Lower leg skin (tissue), 4 donors: ENCODE data around the gene ATP8B4. TPM values are rescaled to one million over a fixed set of nuclear protein-coding genes. Genes with fewer than 3 reads are reported as not detected.

ENCODE experiments used
- DNase-seq, 2 donors: peaks; one replicate each; pipeline ENCODE4 v3.0.0-alpha.2; 2019; ENCODE audit warnings: low spot score in 2 of 2
- H3K4me3 ChIP-seq: fragments of 200-600 bp; sonication (generic); 2 replicates; pipeline ENCODE4 v1.5.1; 2017; ENCODE audit warnings: mild to moderate bottlenecking, low read depth; ENCODE audit not compliant: poor library complexity, severe bottlenecking
- CTCF ChIP-seq, 3 donors: fragments of 450-650 bp; IDR thresholded peaks; one replicate each; pipeline ENCODE4 v1.5.1; 2016; ENCODE audit warnings: antibody characterized with exemption in 3 of 3, mild to moderate bottlenecking in 3 of 3, moderate library complexity in 2 of 3
- POLR2A ChIP-seq, 2 donors: fragments of 450-650 bp; IDR thresholded peaks; one replicate each; pipeline ENCODE4 v1.6.1; 2016 to 2017; ENCODE audit warnings: antibody characterized with exemption in 2 of 2, mild to moderate bottlenecking in 1 of 2, moderate library complexity in 1 of 2
- WGBS, 2 donors: methylation state at CpG; one replicate each; pipeline ENCODE4 v1.1.5; 2018; 5-methylcytosine and 5-hydroxymethylcytosine counted together
- intact Hi-C: fragments of 100-400 bp; cut with DNase I; formaldehyde crosslinking; loops from one replicate; pipeline ENCODE4 v1.15.0; 2023; ENCODE audit warnings: low total_unique reads
- total RNA-seq, 4 donors: library from RNA; depleted of rRNA; stranded (reverse); fragments of >200 nt; gene quantifications; one replicate each; pipeline ENCODE4 v1.1.0, GENCODE V29; 2016

ATP8B4 gene
- total RNA-seq, 4 donors from 2014 or later = 1.9 to 6.3 (median 2.9) TPM

- no peak for TF ChIP-seq CTCF (IDR thresholded peaks at IDR 0.05)
- no peak for TF ChIP-seq POLR2A (IDR thresholded peaks at IDR 0.05)
- no peak overlapping the region for H3K4me3 ChIP-seq
- WGBS, 2 donors = 85 to 91% methylated on average over 3 of the region's 3 CpGs
- DNase-seq = no peak
- intact Hi-C loops = no loop called here
Measured at GRCh38 chr15:49987896-49988295, 131.1 kb downstream of the ATP8B4 start.

- WGBS, 2 donors = 75 to 81% methylated on average over 3 of the region's 3 CpGs
- no peak overlapping the region for H3K4me3 ChIP-seq
- DNase-seq = no peak
- TF ChIP-seq CTCF (IDR thresholded peaks at IDR 0.05) (no peak), POLR2A (IDR thresholded peaks at IDR 0.05) (no peak)
- intact Hi-C loops = no loop called here
Measured at GRCh38 chr15:49987198-49987785, 131.7 kb downstream of the ATP8B4 start.

GRCh38 chr15:49986326-49986725, 132.7 kb downstream of the ATP8B4 start:
- intact Hi-C loops = no loop called here
- H3K4me3 ChIP-seq = no peak overlapping the region
- no peak for DNase-seq
- TF ChIP-seq POLR2A (IDR thresholded peaks at IDR 0.05) (no peak), CTCF (IDR thresholded peaks at IDR 0.05) (no peak)
- WGBS, 2 donors = 69 to 71% methylated on average over 3 of the region's 3 CpGs

GRCh38 chr15:49985463-49985862, 133.6 kb downstream of the ATP8B4 start:
- no peak overlapping the region for H3K4me3 ChIP-seq
- DNase-seq = no peak
- WGBS, 2 donors = 71 to 94% methylated on average over 4 of the region's 4 CpGs
- intact Hi-C loops = no loop called here
- TF ChIP-seq POLR2A (IDR thresholded peaks at IDR 0.05) (no peak), CTCF (IDR thresholded peaks at IDR 0.05) (no peak)

- no peak for DNase-seq
- TF ChIP-seq POLR2A (IDR thresholded peaks at IDR 0.05) = no peak
- no peak for TF ChIP-seq CTCF (IDR thresholded peaks at IDR 0.05)
- H3K4me3 ChIP-seq = no peak overlapping the region
- 50 to 52% methylated on average over 2 of the region's 2 CpGs for WGBS, 2 donors
- intact Hi-C loops = no loop called here
Measured at GRCh38 chr15:49984436-49984835, 134.6 kb downstream of the ATP8B4 start.

GRCh38 chr15:49982584-49982983, 136.4 kb downstream of the ATP8B4 start:
- intact Hi-C loops = no loop called here
- TF ChIP-seq POLR2A (IDR thresholded peaks at IDR 0.05) (no peak), CTCF (IDR thresholded peaks at IDR 0.05) (no peak)
- no peak overlapping the region for H3K4me3 ChIP-seq
- DNase-seq = no peak
- 81 to 85% methylated on average over 3 of the region's 3 CpGs for whole genome bisulfite sequencing, 2 donors
